ENCODE measurements around the gene RHEX.

RHEX gene

GRCh38 chr1:206066479-206067171 lies 13.7 kb downstream of the RHEX start:
- POLR2A ChIA-PET: no interaction called here
- CTCF ChIA-PET: interaction anchor here (0.8 to 1.4 kb wide), 4 partner anchors 12 to 83 kb away, joined by 3 to 6 read pairs (median 4); no protein-coding TSS in a partner anchor
- TF ChIP-seq, protein P1, sequence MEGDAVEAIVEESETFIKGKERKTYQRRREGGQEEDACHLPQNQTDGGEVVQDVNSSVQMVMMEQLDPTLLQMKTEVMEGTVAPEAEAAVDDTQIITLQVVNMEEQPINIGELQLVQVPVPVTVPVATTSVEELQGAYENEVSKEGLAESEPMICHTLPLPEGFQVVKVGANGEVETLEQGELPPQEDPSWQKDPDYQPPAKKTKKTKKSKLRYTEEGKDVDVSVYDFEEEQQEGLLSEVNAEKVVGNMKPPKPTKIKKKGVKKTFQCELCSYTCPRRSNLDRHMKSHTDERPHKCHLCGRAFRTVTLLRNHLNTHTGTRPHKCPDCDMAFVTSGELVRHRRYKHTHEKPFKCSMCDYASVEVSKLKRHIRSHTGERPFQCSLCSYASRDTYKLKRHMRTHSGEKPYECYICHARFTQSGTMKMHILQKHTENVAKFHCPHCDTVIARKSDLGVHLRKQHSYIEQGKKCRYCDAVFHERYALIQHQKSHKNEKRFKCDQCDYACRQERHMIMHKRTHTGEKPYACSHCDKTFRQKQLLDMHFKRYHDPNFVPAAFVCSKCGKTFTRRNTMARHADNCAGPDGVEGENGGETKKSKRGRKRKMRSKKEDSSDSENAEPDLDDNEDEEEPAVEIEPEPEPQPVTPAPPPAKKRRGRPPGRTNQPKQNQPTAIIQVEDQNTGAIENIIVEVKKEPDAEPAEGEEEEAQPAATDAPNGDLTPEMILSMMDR (IDR thresholded peaks at IDR 0.05; ENCODE audit: control extremely low read depth, extremely low read depth, low read depth, missing control alignments): no peak
- peak; percentile 35 for DNase-seq (ENCODE audit: extremely low spot score)

DNA sequence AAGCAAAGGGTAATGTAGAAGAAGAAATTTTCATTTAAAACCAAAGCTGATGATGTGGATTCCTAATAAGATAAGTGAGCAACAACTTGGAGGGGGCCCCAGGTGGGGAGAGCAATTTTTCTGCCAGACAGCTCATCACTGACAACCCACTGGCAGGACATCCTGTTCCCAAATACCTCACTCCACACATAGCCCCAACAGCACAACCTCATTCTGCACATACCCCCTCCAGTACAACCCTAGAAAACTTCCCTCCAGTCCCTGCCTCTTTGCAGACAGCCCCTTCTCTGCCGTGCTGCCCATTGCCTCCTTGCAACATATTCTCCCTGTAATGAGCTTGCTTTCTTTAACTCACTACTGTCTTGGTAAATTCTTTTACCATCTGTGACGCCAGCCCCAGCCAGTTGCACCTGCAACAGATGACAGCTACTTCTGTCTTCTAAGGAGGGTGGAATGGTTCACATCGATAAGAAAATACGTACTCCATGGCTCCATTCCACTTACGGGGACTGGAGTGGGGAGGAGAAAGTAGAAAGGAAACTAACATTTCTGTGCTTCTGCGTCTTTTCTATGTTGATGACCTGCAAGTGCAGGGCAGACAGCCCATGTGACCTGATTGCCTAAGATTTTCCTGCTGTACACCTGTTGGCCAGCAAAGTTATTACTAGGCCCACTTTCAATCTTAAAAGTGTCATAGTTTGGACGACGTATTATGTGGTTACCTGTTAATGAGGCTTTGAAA lies 14.7 kb downstream of the RHEX start:
- POLR2A ChIA-PET: no interaction called here
- CTCF ChIA-PET: interaction anchor here (0.7 to 1.4 kb wide), 7 partner anchors 12 to 84 kb away, joined by 3 to 6 read pairs (median 4); no protein-coding TSS in a partner anchor
- TF ChIP-seq, protein P1 (IDR thresholded peaks at IDR 0.05; ENCODE audit: control extremely low read depth, extremely low read depth, low read depth, missing control alignments): no peak
- no peak for DNase-seq (ENCODE audit: extremely low spot score)

DNA sequence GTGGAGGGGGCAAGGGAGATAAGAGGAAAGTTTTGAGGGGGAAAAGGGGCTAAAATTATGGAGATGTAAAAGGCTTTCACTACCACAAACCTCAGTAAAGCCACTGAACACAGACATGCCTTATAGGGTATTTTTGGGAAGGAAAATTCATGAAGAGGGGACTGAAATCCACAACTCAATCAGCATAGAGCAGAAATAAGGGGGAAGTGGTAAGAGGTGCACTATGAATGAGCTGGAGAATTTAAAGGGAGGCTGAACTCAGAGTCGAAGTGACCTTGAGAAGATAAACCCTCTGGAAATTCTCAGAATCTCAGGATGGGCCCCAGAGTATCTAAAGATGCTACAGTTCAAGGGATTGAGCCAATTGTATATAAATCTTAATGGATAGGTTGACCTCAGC lies 15.3 kb downstream of the RHEX start:
- CTCF ChIA-PET: interaction anchor here (0.9 to 2.6 kb wide), 7 partner anchors 11 to 38 kb away, joined by 3 to 13 read pairs (median 4); no protein-coding TSS in a partner anchor
- POLR2A ChIA-PET: no interaction called here
- DNase-seq (ENCODE audit: extremely low spot score): no peak
- TF ChIP-seq, protein P1 (IDR thresholded peaks at IDR 0.05; ENCODE audit: control extremely low read depth, extremely low read depth, low read depth, missing control alignments): no peak

- no peak for DNase-seq (ENCODE audit: extremely low spot score)
- POLR2A ChIA-PET: no interaction called here
- TF ChIP-seq, protein P1 (IDR thresholded peaks at IDR 0.05; ENCODE audit: control extremely low read depth, extremely low read depth, low read depth, missing control alignments): no peak
- CTCF ChIA-PET: interaction anchor here (1.3 to 2.6 kb wide), 7 partner anchors 9 to 40 kb away, joined by 3 to 13 read pairs (median 4); no protein-coding TSS in a partner anchor
Measured at GRCh38 chr1:206070627-206071304, 17.8 kb downstream of the RHEX start.

- DNase-seq (ENCODE audit: extremely low spot score): no peak
- CTCF ChIA-PET: interaction anchor here (1.0 to 1.4 kb wide), 2 partner anchors 19 to 30 kb away, joined by 3 to 4 read pairs; no protein-coding TSS in a partner anchor
Measured at GRCh38 chr1:206074839-206075238, 21.9 kb downstream of the RHEX start.

More at GRCh38 chr1:206074839-206075238, 21.9 kb downstream of the RHEX start:
- POLR2A ChIA-PET: no interaction called here
- TF ChIP-seq, protein P1 (IDR thresholded peaks at IDR 0.05; ENCODE audit: control extremely low read depth, extremely low read depth, low read depth, missing control alignments): no peak
